ENCODE data around the gene DMD. TPM values are rescaled to one million over a fixed set of nuclear protein-coding genes. Genes with fewer than 3 reads are reported as not detected.

DMD gene
- total RNA-seq, result under 1 TPM; 0.19 to 0.55 TPM
- polyA plus RNA-seq, result under 1 TPM in 1 of 2 donors, not detected in 1; 0.18 TPM

DNA sequence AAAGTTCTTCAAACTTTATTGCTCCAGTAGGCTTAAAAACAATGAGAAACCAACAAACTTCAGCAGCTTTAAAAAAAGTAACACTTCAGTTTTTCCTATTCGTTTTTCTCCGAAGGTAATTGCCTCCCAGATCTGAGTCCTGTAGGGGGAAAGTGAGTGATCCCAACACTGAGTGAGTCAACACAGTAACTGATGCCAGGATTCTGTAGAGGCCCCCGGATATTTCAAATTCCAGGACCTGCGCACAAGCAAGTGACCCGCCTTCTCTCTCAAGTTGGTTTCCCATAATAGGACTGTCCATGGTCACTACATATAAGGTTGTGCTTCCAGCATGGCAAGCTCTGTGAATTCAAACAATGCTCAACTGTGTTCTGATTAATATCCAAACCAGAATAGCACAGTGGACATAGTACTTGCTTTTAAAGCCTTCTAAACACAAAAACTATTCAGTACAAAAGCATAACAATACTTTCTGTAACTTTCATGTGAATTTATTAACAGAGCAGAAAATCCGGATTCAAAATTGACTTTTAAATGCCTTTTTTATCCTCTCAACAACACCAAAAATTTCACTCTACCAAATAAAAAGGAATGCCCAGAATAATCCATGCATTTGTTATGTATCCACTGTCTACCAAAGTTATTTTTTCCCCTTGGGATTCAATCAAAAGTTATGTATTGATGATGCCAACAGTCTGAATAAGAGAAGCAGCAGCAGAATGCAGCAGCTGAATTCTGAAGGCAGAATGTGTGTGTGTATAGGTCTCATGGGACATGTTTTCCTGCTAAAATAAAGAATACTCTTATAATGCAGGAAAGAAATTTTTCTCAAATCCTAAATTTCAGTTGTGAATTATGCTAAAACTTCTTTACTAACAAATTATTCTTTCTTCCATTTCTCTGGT is at the start of gene DMD:
TSS of gene DMD (minus strand) at position 194 of the 905 bp plus-strand sequence. CDS start 237 bp downstream, outside the sequence.
- Mint-ChIP-seq H3K4me3 (no peak within 1 kb of the TSS), H3K4me1 (no peaks in the 10 kb centered on the region), H3K27me3 (no peaks in the 10 kb centered on the region), H3K9me3 (peaks cover 0 to 3% (median 0%) of the 10 kb centered on the region in 8 donors), H3K36me3 (no peaks in the 10 kb centered on the region), H3K27ac (no peak within 1 kb of the TSS)
- intact Hi-C loops (cut with micrococcal nuclease), result no loop called here
- Histone ChIP-seq H3K9me3 (ENCODE audit: control insufficient read depth in 1 of 2, low read length in 2 of 2) (no peaks in the 10 kb centered on the region), H3K4me3 (ENCODE audit: low read length in 2 of 2) (no peak within 1 kb of the TSS), H3K27me3 (ENCODE audit: insufficient read depth, low read length) (no peaks in the 10 kb centered on the region), H3K4me1 (ENCODE audit: insufficient read depth, low read length) (no peaks in the 10 kb centered on the region), H3K36me3 (ENCODE audit: insufficient read depth, low read length) (no peaks in the 10 kb centered on the region), H3K27ac (ENCODE audit: low read depth, low read length) (no peak within 1 kb of the TSS)
- no peak for DNase-seq
- ChIA-PET CTCF (ENCODE audit: partially characterized antibody) (no interaction called here), POLR2A (ENCODE audit: partially characterized antibody) (no interaction called here)

DNA sequence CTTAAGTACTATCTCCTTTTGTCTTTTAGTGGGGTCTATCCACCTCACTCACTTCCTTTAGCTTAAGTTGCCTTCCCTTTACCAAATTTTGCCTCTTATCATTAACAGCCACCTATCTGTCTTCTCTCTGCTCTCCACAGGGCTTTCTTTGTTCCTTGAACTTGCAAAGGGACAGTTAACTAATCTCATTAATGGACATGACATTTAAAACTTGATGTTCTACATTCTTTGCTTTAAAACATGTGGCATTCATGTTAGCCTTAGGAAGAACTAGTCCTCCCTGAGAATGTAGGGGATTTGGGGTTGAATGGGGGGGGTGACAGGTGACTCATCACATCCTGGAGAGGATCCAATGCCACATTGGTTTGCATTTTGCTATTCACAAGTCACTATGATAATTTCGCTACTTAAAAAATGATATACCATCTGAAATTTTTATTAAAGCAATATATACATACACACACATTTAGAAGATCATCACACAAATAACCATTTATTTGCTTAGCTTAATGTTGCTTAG is 41.0 kb upstream of the DMD start:
- no peak overlapping the region for H3K4me3 Mint-ChIP-seq
- DNase-seq, result no peak
- ChIA-PET CTCF (ENCODE audit: partially characterized antibody) (interaction anchor here (1.3 kb wide), 1 partner anchor 8 kb away, joined by 3 read pairs; no protein-coding TSS in a partner anchor), POLR2A (ENCODE audit: partially characterized antibody) (no interaction called here)
- Histone ChIP-seq H3K9me3 (ENCODE audit: control insufficient read depth in 1 of 2, low read length in 2 of 2) (no peaks in the 10 kb centered on the region), H3K4me1 (ENCODE audit: insufficient read depth, low read length) (no peaks in the 10 kb centered on the region), H3K27ac (ENCODE audit: low read depth, low read length) (no peak overlapping the region), H3K27me3 (ENCODE audit: insufficient read depth, low read length) (no peaks in the 10 kb centered on the region), H3K36me3 (ENCODE audit: insufficient read depth, low read length) (no peaks in the 10 kb centered on the region), H3K4me3 (ENCODE audit: low read length in 2 of 2) (no peak overlapping the region)
- H3K36me3 Mint-ChIP-seq, result no peaks in the 10 kb centered on the region
- peaks cover 0 to 5% (median under 1%) of the 10 kb centered on the region in 8 donors for H3K9me3 Mint-ChIP-seq
- no peaks in the 10 kb centered on the region for H3K4me1 Mint-ChIP-seq
- H3K27me3 Mint-ChIP-seq, result no peaks in the 10 kb centered on the region
- intact Hi-C loops (cut with micrococcal nuclease), result no loop called here
- no peak overlapping the region for H3K27ac Mint-ChIP-seq

DNA sequence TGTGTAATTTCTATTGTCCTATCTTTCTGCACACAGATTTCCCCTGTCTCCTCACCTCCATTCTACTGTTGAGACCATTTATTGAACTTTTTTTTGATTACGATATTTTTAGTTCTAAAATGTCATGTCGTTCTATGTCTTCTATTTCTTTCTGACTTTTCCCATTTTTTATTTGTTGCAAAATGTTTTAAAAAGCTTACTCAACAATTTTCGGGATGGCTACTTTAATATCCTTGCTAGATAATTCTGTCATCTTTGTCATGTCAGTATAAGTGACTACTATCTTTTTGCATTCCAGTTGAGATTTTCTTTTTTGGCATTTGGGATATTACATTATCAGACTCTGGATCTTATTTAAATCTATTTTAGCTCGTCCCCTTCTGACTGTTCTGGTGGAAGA is 7.5 kb upstream of the DMD start:
- Histone ChIP-seq H3K27ac (ENCODE audit: low read depth, low read length) (no peak overlapping the region), H3K36me3 (ENCODE audit: insufficient read depth, low read length) (no peaks in the 10 kb centered on the region), H3K4me1 (ENCODE audit: insufficient read depth, low read length) (no peaks in the 10 kb centered on the region), H3K9me3 (ENCODE audit: control insufficient read depth in 1 of 2, low read length in 2 of 2) (no peaks in the 10 kb centered on the region), H3K27me3 (ENCODE audit: insufficient read depth, low read length) (no peaks in the 10 kb centered on the region), H3K4me3 (ENCODE audit: low read length in 2 of 2) (no peak overlapping the region)
- H3K36me3 Mint-ChIP-seq, result no peaks in the 10 kb centered on the region
- CTCF ChIA-PET (ENCODE audit: partially characterized antibody), result no interaction called here
- H3K27ac Mint-ChIP-seq, result no peak overlapping the region
- no peaks in the 10 kb centered on the region for H3K4me1 Mint-ChIP-seq
- intact Hi-C loops (cut with micrococcal nuclease), result no loop called here
- no peak overlapping the region for H3K4me3 Mint-ChIP-seq
- POLR2A ChIA-PET (ENCODE audit: partially characterized antibody), result no interaction called here
- H3K9me3 Mint-ChIP-seq, result peaks cover 0 to 8% (median under 1%) of the 10 kb centered on the region in 8 donors
- no peak for DNase-seq
- H3K27me3 Mint-ChIP-seq, result no peaks in the 10 kb centered on the region

DNA sequence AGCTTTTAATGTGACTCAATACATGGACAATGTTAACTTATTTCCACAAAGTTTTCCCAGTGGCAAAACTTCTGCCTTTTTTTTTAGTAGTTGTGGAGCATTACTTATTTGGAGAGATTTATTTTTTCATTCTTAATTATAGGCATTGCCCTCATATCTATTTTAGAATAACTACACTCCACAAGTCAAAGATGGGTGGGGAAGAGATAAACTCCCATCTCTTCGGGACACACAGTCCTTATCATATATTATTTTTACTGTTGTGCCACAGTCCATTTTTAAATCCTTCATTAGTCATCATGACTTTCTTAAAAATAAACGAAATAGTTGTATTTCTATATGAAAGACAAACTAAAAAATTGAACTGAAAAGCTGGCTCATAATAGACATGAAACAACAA is 1.2 kb downstream of the DMD start:
- POLR2A ChIA-PET (ENCODE audit: partially characterized antibody), result no interaction called here
- peaks cover 0 to 3% (median 0%) of the 10 kb centered on the region in 8 donors for H3K9me3 Mint-ChIP-seq
- Histone ChIP-seq H3K9me3 (ENCODE audit: control insufficient read depth in 1 of 2, low read length in 2 of 2) (no peaks in the 10 kb centered on the region), H3K36me3 (ENCODE audit: insufficient read depth, low read length) (no peaks in the 10 kb centered on the region), H3K4me3 (ENCODE audit: low read length in 2 of 2) (no peak overlapping the region), H3K27me3 (ENCODE audit: insufficient read depth, low read length) (no peaks in the 10 kb centered on the region), H3K27ac (ENCODE audit: low read depth, low read length) (no peak overlapping the region), H3K4me1 (ENCODE audit: insufficient read depth, low read length) (no peaks in the 10 kb centered on the region)
- DNase-seq, result no peak
- intact Hi-C loops (cut with micrococcal nuclease), result no loop called here
- no peaks in the 10 kb centered on the region for H3K36me3 Mint-ChIP-seq
- no peaks in the 10 kb centered on the region for H3K4me1 Mint-ChIP-seq
- no peaks in the 10 kb centered on the region for H3K27me3 Mint-ChIP-seq
- CTCF ChIA-PET (ENCODE audit: partially characterized antibody), result no interaction called here
- H3K27ac Mint-ChIP-seq, result no peak overlapping the region
- no peak overlapping the region for H3K4me3 Mint-ChIP-seq

DNA sequence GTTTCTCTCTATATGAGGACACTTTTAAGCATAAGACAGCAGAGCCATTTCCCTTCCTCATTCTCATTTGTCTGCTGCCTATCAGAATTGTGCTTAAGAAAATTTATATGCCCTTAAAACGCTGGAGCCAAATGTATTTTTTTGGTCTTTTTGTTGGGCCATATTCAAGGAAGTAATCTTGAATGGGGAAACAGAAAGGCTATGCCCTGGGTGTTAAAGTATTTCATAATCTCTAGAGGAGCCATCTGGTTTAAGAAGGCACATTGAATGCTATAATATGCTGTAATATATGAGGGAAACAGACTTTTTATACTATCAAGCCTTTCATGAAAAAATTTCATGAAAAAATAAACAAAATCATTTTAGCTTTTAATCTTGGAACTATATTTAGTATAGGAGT is 4.3 kb downstream of the DMD start:
- intact Hi-C loops (cut with micrococcal nuclease), result no loop called here
- peaks cover 0 to 5% (median 0%) of the 10 kb centered on the region in 8 donors for H3K9me3 Mint-ChIP-seq
- Histone ChIP-seq H3K9me3 (ENCODE audit: control insufficient read depth in 1 of 2, low read length in 2 of 2) (no peaks in the 10 kb centered on the region), H3K27ac (ENCODE audit: low read depth, low read length) (no peak overlapping the region), H3K27me3 (ENCODE audit: insufficient read depth, low read length) (no peaks in the 10 kb centered on the region), H3K4me3 (ENCODE audit: low read length in 2 of 2) (no peak overlapping the region), H3K36me3 (ENCODE audit: insufficient read depth, low read length) (no peaks in the 10 kb centered on the region), H3K4me1 (ENCODE audit: insufficient read depth, low read length) (no peaks in the 10 kb centered on the region)
- H3K4me3 Mint-ChIP-seq, result no peak overlapping the region
- ChIA-PET POLR2A (ENCODE audit: partially characterized antibody) (no interaction called here), CTCF (ENCODE audit: partially characterized antibody) (no interaction called here)
- H3K36me3 Mint-ChIP-seq, result no peaks in the 10 kb centered on the region
- no peak overlapping the region for H3K27ac Mint-ChIP-seq
- no peaks in the 10 kb centered on the region for H3K4me1 Mint-ChIP-seq
- no peaks in the 10 kb centered on the region for H3K27me3 Mint-ChIP-seq
- DNase-seq, result no peak

DNA sequence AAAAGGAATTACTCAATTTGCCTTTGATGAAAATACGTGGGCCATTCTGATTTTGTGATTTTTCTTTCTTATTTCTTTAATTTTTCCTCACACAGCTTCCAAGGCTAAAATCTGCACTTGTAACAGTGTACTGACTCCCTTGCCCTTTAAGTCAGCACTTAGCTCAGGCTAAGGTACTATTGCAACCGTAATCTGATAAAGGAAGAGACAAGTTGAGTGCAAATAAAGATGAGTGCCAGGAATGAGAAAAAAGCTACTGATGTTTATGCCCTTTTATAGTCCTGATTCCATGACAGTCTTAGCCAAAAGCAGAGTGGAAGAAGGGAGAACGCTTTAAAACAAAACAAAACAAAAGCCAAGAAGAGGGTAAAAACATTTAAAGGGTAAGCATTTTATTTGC is 6.0 kb downstream of the DMD start:
- no peaks in the 10 kb centered on the region for H3K36me3 ChIP-seq (ENCODE audit: insufficient read depth, low read length)
- H3K4me3 Mint-ChIP-seq, result no peak overlapping the region
- H3K36me3 Mint-ChIP-seq, result no peaks in the 10 kb centered on the region
- H3K4me1 Mint-ChIP-seq, result no peaks in the 10 kb centered on the region
- no peaks in the 10 kb centered on the region for H3K27me3 Mint-ChIP-seq
- H3K9me3 ChIP-seq (ENCODE audit: control insufficient read depth in 1 of 2, low read length in 2 of 2), result no peaks in the 10 kb centered on the region
- H3K27ac ChIP-seq (ENCODE audit: low read depth, low read length), result no peak overlapping the region
- no peaks in the 10 kb centered on the region for H3K4me1 ChIP-seq (ENCODE audit: insufficient read depth, low read length)
- peaks cover 0 to 5% (median 0%) of the 10 kb centered on the region in 8 donors for H3K9me3 Mint-ChIP-seq
- ChIA-PET CTCF (ENCODE audit: partially characterized antibody) (no interaction called here), POLR2A (ENCODE audit: partially characterized antibody) (no interaction called here)
- H3K27me3 ChIP-seq (ENCODE audit: insufficient read depth, low read length), result no peaks in the 10 kb centered on the region
- no peak overlapping the region for H3K27ac Mint-ChIP-seq
- H3K4me3 ChIP-seq (ENCODE audit: low read length in 2 of 2), result no peak overlapping the region
- no peak for DNase-seq
- intact Hi-C loops (cut with micrococcal nuclease), result no loop called here

DNA sequence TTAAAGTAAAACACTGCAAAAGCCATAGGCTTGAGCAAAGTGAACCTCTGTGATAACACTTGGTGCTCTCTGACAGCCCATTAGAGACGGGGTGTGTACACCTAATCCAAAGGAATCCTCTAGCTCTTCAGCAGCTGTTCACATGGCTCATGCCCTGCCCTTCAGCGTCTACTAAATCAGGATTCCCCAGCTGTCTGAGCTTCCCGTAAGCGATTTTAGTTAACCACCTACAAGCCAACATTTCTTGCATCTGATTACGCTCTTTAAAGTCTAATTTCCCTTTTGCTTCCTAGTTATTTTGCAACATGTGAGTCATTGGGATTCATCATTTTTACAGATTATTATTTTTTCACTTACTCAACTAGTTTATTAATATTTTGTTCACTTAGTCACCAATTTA is 6.5 kb downstream of the DMD start:
- Mint-ChIP-seq H3K4me3 (no peak overlapping the region), H3K4me1 (no peaks in the 10 kb centered on the region), H3K36me3 (no peaks in the 10 kb centered on the region), H3K27me3 (no peaks in the 10 kb centered on the region), H3K27ac (no peak overlapping the region), H3K9me3 (peaks cover 0 to 5% (median 0%) of the 10 kb centered on the region in 8 donors)
- POLR2A ChIA-PET (ENCODE audit: partially characterized antibody), result no interaction called here
- no peak for DNase-seq
- no peaks in the 10 kb centered on the region for H3K9me3 ChIP-seq (ENCODE audit: control insufficient read depth in 1 of 2, low read length in 2 of 2)
- H3K36me3 ChIP-seq (ENCODE audit: insufficient read depth, low read length), result no peaks in the 10 kb centered on the region
- H3K27ac ChIP-seq (ENCODE audit: low read depth, low read length), result no peak overlapping the region
- H3K27me3 ChIP-seq (ENCODE audit: insufficient read depth, low read length), result no peaks in the 10 kb centered on the region
- H3K4me3 ChIP-seq (ENCODE audit: low read length in 2 of 2), result no peak overlapping the region
- intact Hi-C loops (cut with micrococcal nuclease), result no loop called here
- H3K4me1 ChIP-seq (ENCODE audit: insufficient read depth, low read length), result no peaks in the 10 kb centered on the region
- CTCF ChIA-PET (ENCODE audit: partially characterized antibody), result no interaction called here
